ENCODE results near the gene TLR3.
"Not testable (repeated sequence)": the region's sequence is repeated elsewhere in the genome, so short reads cannot be mapped to it uniquely, and the experiment has no call there.

The TLR3 gene

DNA sequence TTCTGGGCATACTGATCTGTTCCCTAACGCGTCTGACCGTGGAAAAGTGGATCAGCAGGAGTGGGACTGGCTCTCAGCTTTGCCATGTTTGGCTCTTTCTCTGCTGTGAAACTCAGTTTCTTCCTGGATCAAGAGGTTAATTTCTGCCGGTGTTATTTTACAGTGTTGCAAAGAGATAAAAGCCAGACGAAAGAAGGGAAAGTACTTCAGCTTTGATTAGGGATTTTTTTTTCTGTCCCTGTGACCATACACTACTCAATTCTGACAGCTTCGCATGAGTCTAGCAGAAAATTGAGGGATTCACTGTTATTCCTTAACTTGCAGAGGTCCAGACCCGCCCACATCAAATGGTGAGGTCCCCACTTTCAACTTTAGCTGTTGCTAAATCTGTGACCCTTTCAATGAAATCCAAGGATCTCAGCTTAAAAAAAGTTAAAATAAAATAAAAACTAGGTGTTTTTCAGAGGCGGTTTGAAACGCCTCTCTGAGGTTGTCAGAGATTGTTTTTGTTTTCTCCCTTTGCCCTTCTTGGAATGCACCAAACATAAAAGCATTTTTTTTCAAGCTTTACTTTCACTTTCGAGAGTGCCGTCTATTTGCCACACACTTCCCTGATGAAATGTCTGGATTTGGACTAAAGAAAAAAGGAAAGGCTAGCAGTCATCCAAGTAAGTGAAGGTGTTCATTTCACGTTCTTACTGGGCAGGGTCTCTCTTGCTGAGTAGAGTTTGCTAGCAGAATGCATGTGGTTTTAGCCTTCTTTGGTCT is at the start of gene TLR3:
TLR3 (plus strand) TSS at position 576 of the 768 bp plus-strand sequence. CDS start 7,464 bp downstream, outside the sequence.
- DNase-seq (ENCODE audit: low read depth in 3 of 3): no peak

DNA sequence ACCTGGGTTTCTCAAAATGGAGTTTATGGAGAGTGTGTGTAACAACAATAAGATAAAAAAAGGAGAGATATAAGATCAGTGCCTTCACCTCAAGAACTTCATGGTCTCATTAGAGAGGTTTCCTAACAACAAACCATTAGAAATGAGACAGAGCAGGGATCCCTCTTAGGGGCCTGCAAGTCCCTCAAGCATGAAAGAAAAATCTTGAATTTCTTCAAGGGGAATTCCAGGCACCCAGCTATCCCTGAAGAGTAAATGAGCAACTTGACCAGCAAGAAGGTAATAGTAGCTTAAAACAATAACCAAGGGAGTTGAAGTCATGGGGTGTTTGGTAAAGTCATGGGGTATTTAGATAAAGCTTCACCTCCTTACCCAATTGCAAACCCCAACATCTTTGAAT is 49.7 kb upstream of the TLR3 start:
- no peak for DNase-seq (ENCODE audit: low read depth in 3 of 3)

DNA sequence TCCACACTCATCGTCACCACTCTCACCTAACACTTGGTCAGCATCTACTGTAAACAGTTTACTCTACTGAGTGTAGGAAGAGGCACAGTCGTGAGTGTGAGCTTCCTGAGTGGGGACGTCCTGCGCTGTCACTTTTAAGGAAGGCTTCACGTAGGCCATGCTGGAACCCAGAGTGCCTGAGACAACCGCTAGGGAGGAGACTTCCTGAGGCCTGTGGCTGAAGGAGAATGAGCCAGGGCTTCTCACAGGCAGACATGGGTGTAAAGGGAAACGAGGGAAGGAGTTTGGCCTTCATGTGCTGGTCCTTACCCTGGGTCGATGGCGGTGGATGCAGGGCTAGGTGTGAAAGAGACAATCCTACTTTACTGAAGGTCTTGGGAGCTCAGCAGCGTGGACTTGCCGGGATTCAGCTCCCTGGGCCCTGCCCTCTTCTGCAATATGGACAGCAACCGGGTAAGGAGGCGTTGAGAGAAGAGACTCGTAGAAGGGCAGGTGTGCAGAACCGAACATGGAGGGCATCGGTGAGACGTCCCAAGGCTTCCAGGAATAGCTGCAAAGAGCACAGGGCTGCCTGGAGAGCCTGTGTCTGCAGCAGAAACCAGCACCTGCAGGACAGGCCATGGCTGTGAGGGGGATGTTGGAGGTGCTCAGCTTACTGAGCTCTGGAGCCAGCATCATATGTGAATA is 48.7 kb upstream of the TLR3 start:
- DNase-seq (ENCODE audit: low read depth in 3 of 3): no peak

DNA sequence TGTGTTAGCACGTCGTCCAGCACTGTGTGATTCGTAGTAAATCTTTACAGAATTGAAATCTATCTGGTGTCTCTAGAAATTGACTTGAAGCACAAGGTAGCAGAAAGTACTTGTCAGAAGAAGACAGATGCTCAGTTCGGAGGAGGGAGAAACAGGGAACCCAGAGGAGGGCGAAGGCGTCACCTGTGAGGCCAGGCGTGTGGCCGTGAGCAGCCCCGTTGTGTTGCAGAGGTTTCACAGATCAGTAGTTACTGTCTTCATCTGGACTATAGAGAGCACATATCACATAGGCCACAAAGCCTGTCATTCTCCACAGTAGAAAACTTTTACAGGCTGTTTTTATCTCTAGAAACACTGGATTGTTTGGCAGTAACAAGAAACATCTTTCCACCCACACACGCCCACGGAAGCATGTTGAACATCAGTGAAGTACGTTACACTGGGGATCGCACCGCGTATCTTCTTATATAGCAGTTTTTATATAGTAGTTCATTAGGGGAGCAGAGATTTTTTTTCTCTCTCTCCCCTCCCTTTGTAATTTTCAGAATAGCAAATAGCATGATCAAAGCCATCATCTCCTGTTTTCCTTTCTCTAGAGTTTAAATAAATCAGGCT is 48.1 kb upstream of the TLR3 start:
- no peak for DNase-seq (ENCODE audit: low read depth in 3 of 3)

DNA sequence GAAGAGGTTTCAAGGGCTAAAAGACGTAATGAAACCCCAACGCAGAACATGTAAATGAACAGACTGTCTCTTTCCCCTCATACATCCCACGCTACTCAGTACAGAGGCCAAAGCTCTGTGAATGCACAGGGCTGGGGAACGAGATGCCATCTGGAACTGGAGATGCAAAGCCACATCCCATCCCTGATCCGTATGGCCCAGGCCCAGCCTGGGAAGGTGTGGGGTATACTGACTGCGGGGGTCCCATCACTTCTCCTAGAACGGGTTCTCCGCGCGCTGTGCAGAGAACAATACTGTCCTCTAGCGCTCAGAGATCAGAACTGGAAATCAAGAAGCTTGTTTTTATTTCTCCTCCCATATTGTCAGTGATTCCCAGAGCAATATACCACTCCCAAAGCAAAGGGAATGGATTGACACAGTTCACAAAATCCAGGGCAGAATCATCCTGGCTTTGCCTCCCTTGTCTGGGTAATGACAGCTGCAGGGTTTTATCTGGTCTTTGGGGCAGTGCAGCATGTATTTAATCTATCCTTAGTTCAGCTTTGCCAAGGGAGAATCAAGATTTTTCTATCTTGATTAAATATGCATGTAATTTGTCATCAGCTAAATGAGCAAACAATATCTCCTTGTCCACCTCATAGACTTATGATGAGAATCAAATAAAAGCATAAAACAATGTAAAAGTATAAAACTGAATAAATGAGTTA is 47.3 kb upstream of the TLR3 start:
- no peak for DNase-seq (ENCODE audit: low read depth in 3 of 3)

DNA sequence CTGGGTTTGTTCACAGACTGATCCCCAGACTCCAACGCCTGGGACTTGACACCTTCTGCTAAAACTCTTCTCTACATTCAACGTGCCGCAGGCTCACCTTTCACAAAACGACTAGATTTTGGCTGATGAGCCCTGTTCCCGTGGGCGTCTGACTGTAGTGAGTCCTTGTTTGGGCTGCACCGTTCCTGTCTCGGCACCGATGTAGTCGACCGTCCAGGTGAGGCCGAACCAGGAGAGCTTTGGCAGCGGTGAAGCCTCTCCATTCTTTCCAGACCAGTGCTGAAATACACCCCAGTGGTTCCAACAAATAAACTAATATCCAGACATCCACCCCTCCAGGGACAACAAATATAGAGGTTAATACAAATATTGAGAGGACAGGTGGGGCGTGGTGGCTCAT is 45.0 kb upstream of the TLR3 start:
- DNase-seq (ENCODE audit: low read depth in 3 of 3): no peak

DNA sequence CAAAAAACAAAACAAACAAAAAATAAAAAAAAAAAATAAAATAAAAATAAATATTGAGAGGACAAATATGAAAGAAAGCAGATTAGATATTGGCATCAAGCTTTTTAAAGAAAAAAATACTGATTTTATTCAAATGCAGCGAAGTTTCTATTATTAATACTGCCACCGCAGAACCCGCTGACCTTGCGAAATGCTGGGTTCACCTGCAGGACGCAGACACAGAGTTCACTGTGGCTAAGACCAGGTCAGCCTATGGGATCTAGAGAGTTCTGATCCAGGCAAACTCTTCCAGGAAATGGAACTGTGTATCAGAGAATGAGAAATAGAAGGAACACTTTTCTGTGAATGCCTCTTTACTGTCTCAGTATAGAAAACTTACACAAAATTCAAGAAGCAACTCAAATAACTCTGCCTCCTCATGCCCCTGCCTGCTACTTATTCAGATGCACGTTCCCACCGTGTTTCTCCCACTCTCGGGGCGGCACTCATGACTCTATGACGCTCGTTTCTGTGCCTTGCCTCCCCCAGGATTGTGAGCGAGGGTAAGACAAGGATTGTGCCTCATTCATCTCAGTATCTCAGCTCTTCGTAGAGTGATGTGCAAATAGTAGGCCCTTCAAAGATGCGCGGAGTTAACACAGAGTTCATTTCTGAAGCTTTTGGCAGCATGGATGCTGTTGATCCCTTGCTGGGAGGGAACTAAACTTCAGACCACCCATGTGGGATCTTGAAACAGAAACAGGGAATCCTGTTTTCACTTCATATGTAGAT is 44.1 kb upstream of the TLR3 start:
- DNase-seq (ENCODE audit: low read depth in 3 of 3): no peak

DNA sequence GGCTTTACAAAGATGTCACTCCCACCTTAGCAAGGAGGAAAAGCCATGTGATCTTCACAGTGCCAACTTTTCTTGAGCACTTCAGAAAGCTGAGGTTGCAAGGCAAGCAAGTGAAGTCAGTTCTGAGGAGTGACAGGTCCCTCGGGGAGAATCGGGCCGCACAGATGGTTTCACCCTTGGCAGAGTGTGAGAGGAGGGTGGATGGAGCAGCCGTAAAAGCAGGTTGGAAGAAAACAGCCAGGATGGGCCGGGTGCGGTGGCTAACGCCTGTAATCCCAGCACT is 43.6 kb upstream of the TLR3 start:
- no peak for DNase-seq (ENCODE audit: low read depth in 3 of 3)

DNA sequence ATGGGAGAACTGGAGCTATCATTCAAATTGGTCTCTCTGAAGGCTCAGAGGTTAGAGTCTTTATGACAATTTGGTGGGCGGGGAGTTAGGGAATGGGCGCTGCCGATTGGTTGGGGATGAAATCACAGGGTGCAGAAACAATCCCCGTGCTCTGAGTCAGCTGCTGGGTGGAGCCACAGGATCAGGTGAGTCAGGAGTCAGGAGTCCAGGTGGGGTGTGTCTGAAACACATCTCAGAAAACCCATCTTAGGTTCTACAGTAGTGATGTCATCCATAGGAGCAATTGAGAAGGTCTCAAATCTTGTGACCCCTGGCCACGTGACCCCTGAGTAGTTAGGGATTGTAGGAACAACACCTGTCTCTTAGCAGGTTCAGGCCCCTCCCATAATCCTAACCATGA is 41.6 kb upstream of the TLR3 start:
- no peak for DNase-seq (ENCODE audit: low read depth in 3 of 3)

DNA sequence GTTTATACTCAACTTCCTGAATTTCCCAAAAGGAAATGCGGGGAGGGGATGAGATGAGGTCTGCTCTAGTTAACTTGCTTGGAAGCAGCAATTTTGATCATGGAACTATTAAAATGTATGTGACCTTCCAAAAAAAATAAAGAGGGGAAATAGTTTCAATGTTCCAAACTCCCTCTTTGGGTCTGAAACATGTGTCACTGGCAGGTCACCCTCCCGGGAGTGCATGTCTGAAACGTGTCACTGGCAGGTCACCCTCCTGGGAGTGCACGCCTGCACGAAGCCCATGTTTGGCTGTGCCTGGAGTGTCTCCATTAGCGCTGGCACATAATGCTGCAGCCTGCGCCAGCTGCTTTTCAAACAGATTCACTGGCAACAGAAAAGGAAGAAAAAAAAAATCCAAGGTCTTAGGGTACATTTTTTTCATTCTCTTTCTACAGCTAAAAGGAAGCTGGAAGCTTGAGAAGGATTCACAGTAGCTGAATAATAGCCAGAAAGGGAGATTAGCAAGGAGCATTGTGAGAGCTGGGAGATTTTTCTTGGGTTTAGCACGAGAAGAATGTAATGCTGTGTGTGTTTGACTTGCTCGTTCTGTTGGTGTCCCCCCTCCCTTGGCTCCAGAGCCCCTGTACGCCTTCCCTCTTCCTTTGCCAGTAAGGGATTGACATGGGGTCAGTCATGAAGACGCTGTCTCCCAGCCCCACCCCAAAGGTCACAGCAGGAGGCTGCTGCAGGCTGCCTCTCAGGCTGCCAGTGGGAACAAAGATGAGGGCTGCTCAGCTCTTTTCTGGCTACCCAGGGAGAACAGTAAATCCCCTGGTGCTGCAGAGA is 39.2 kb upstream of the TLR3 start:
- DNase-seq (ENCODE audit: low read depth in 3 of 3): no peak

DNA sequence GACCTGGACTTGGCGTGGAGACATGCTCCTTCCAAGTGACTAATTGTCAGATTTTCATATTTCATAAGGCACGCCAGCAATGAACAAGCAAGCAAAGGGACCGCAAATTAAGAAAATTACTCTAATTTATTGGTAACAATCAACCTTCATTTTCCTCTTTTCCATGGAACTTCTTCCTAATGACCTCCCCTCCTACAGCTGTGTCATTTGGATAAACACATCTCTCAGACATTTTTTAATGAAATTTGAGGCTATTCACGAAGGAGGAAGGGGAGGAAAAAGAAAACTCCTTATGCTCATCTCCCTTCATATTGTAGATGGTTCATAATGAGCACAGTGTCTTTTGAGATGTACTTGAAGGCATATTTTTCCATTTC is 38.6 kb upstream of the TLR3 start:
- DNase-seq (ENCODE audit: low read depth in 3 of 3): no peak

DNA sequence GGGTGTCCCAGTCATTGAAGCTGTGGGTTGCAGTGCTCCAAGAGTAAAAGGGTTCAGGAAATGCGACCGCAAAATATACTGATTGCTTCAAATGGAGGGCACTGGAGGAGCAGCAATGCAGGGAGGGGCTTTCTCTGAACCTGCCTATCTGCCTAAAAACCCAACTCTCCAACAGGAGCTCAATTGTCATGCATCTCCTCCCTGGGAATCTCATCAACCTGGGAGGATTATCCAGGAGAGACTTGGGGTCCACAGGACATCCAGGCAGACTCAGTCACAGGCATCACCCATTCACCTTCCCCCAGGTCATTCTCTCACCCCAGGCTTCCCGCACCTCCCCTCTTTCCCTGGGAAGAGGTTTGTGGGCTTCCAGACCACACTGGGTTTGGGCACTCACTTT is 38.2 kb upstream of the TLR3 start:
- DNase-seq (ENCODE audit: low read depth in 3 of 3): no peak

DNA sequence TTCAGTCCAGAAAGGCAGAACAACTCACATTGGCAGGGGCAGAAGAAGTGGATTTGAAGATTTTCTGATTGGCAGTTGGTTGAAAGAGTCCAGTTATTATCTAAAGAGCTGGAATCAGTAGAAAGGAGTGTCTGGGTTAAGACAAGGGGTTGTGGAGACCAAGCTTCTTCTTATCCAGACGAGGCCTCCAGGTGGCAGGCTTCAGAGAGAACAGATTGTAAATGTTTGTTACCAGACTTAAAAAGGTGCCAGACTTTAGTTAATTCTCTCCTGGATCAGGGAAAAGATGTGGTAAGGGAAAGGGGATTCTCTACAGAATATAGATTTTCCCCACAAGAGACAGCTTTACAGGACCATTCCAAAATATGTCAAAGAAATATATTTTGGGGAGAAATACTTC is 36.7 kb upstream of the TLR3 start:
- no peak for DNase-seq (ENCODE audit: low read depth in 3 of 3)

DNA sequence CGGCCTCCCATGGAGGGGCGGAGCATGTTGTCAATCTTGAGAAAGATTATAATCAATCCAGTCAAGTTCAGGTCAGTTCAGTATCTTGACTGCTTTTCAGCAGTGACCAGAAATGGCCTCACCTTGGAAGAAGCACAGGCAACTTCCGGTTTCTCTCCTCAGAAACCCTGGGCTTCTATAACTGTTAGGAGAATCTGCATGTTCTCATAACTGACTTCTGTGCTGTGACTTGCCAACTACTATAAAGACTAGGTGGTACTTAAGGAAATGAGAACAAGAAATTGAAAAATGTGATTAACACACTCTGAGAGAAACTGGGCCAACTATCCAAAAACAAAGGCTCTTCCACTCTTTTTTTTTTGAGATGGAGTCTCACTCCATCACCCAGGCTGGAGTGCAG is 35.9 kb upstream of the TLR3 start:
- no peak for DNase-seq (ENCODE audit: low read depth in 3 of 3)

DNA sequence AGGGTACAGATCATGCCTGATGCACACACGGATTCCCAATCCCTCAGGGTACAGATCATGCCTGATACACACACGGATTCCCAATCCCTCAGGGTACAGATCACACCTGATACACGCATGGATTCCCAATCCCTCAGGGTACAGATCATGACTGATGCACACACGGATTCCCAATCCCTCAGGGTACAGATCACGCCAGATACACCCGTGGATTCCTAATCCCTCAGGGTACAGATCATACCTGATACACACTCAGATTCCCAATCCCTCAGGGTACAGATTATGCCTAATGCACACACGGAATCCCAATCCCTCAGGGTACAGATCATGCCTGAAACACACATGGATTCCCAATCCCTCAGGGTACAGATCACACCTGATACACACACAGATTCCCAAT is 34.3 kb upstream of the TLR3 start:
- DNase-seq (ENCODE audit: low read depth in 3 of 3): not testable (repeated sequence)

DNA sequence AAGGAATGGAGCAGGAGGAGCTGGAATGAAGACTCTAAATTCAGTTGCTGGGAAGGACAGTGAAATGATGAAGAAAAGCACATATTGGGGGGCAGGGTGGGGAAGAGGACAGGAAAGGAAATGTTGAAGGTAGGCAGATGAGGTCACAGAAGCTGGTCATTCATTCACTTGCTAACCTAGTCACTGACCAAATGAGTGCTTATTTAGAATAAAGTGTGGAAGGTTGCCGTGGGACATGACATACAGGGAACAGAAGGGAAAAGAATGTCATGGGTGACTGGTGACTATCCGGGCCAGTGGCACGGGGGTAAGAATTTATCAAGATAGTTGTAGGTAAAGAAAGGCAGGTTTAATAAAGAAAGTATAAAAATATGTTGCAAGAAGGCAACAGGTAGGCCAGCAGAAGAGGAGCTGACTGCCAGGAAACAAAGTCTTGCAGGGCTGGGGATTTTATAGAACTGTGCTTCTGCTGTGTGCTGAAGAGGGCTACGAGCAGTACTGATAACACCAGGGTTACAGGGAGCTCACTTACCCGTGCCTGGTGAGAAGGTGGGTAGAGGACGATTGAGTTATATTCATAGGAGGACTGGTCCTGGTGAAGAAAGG is 31.9 kb upstream of the TLR3 start:
- no peak for DNase-seq (ENCODE audit: low read depth in 3 of 3)

DNA sequence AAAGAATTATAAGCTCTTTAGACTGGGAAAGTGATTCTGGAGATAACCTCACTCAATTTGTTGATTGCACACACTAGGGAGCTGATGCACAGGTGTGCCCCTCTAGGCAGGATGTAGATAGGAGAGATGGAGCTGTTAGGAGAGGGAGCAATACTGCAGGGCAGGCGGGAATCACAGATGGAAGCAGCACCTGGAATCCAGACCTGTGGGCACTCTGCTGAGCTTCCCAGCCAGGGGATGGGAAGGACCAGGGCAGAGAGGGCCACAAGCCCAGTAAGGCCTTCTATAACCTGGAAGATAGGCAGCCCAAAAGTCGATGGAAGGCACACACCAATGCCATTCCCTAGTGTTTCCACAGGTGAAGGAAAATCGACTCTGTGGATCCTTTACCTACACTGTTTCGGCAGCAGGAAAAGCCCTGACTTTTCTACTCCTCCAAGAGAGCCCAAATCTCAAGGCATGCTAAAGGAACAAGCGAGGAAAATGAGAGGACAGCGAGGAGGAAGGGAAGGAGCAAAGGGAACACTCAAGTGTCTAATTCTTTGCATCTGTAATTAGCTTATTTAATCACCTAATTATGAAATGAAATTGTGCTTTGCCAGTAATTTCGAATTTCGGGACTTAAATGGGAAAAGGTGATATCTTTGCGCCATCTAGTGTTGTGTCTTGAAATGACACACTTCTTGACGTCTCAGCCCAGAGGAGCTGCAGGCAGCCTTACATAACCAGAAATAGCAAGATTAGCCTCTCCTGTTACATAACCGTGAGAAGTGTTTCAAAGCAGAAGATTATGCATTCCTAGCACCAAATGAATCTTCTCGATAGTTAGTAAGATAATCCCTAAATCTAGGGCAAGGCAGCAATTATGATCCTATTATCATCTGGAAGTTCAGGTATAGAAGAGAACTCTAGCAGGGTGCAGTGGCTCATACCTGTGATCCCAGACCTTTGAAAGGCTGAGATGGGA is 31.0 kb upstream of the TLR3 start:
- no peak for DNase-seq (ENCODE audit: low read depth in 3 of 3)

DNA sequence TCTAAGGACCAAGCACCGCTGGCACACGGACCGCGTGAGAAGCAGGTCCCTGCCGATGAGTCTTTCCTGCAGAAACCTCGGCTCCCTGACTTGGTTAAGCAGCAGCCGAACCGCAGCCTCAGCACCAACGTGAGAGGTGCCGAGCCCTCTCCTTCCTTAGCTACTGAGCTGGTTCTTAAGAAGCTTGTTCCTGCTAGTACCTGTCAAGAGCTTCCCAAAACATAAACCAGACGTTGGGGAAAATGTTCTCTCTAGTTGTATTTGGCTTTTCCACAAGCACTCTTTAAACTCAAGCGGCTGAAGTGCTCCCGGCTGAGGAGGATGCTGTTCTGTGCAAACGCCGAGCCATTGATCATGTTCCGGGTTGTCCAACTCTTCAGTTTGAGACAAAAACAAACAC is 29.3 kb upstream of the TLR3 start:
- DNase-seq (ENCODE audit: low read depth in 3 of 3): no peak

DNA sequence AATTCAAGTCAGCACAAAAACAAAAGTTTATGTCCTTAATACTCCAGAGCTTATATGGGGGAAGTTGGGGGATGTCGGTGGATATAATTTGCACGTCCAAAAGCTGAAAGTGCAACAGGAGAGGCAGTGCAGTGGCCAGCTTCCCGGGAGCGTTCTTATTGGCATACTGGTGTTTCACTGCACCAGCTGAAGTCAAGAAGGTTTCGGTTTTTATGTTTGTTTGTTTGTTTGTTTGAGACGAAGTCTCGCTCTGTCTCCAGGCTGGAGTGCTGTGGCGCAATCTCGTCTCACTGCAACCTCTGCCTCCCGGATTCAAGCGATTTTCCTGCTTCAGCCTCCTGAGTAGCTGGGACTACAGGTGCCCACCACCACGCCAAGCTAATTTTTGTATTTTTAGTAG is 28.6 kb upstream of the TLR3 start:
- no peak for DNase-seq (ENCODE audit: low read depth in 3 of 3)

DNA sequence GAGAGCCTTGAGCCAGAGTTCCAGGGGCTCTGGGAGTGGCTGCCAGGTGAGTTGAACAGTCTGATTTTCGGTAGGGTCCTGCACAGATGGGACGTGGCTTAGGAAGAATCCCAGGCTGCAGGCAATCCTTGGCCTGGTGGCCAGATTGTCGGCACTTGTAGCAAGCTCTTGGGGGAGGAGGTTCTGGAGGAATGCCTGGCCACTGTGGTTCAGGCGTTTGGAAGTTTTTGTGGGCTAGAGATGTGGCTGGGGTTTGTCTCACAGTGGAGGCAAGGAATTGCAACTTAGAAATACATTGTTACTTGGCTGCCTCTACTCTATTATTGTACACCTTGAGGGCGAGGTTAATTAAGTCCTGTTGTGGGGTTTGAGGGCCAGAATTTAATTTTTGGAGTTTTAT is 21.5 kb upstream of the TLR3 start:
- not testable (repeated sequence) for DNase-seq (ENCODE audit: low read depth in 3 of 3)
